NAMALWA (cell line): ENCODE data around the gene PRDX5.

Experiments used
- DNase-seq: peaks from one replicate; pipeline ENCODE4 v3.0.0-alpha.2; 2015; ENCODE audit warnings: low spot score

PRDX5 gene

GRCh38 chr11:64324692-64325469, 7.0 kb downstream of the PRDX5 start:
- DNase-seq: no peak

DNA sequence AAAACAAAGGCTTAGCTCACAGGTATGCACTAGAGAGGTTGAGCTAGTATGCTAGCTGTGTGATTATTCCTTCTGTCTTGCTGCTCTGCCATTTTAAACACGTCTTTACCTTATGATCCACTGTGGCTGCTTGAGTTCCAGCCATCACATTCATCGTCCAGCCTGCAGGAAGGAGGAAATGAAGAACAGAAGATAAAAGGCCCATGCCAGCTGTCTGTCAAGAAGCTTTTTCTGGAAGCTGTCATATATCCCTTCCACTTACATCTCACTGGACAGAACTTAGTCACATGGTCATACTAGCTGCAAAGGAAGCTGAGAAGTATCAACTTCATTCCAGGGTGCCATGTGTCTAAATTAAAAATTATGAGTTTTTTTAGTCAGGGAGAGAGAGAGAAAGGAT, 9.5 kb downstream of the PRDX5 start:
- DNase-seq: no peak

GRCh38 chr11:64327993-64328392, 10.1 kb downstream of the PRDX5 start:
- no peak for DNase-seq

- no peak for DNase-seq
Observed at GRCh38 chr11:64330888-64331287, 13.0 kb downstream of the PRDX5 start.

DNA sequence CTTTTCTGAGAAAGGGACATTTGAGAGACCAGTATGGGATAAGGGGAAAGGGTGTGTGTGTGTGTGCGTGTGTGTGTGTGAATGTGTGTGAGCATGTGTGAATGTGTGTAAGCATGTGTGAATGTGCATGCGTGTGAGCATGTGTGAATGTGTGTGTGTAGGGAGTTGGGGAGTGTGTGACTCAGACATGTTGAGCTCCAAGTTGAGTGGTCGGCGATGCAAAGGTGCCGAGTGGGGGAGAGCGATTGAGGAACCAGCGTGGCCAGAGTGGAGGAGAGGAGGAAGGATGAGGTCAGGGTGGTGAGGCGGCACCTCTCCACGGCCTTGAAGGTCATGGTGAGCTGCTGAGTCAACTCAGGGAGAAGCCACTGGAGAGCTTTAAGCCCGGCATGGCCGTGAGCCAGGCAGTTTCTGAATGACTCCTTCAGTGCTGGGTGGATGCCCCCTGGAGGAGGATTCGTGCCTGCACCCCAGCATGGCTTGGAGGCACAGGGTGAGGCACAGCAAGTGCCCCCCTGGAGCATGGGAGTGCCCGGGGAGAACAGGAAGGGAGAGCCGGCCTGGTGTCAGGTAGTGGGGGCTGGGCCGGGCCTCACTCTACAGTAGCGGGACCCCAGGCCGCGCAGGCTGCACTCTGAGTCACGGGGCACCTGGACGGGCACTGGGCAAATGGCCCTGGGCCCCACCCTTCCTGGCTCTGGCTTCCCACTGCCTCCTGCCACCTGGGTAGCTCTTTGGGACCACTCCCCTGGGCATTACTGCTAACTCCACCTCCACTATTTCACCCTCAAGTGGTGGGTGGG, 13.8 kb downstream of the PRDX5 start:
- DNase-seq: peak; percentile 80

DNA sequence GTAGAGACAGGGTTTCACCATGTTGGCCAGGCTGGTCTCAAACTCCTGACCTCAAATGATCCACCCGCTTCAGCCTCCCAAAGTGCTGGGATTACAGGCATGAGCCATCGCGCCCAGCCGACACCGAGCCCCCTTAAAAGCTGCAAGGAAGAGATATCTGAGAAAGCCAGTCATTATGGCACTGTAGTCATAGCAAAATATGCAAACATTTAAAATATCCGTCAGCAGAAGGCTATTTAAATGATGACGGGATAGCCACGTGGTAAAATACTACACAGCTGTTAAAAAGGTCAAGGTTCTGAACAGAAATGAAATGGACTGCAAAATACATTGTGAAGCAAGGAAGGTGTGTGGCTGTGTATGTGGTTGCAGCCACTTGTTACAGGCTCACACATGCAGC, 15.6 kb downstream of the PRDX5 start:
- no peak for DNase-seq

DNA sequence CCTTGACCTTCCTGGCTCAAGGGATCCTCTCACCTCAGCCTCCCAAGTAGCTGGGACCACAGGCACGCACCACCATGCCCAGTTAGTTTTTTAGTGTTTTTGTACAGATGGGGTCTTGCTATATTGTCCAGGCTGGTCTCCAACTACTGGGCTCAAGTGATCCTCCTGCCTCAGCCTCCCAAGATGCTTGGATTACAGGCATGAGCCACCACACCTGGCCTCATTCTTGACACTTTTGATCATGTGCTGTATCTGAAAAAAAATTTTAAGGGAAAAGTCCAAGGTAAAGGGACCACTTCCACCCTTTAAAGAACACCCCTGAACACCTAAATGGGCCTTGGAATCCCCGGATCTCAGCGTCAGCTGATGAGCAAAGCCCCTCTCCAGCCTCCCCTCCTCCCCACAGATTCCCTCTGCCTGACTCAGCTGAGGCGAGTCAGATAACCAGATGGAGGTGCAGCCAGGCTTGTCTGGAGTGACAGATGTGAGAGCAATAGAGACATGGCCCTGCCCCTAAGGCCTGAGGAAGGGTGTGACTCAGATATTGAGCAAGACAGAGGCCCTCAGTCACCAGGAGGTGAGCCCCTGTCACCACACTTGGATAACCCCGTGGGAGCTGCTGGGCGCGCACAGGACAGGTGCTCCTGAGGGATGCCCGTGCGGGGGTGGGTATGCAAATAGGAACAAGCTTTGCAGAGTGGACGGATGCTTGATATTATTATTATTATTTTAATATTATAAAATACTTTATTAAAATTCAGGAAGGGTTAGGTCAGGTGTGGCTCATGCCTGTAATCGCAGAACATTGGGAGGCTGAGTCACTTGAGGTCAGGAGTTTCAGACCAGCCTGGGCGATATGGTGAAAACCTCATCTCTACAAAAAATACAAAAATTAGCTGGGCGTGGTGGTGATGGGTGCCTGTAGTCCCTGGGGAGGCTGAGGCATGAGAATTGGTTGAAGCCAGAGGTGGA, 17.1 kb downstream of the PRDX5 start:
- DNase-seq: peak; percentile 96

DNA sequence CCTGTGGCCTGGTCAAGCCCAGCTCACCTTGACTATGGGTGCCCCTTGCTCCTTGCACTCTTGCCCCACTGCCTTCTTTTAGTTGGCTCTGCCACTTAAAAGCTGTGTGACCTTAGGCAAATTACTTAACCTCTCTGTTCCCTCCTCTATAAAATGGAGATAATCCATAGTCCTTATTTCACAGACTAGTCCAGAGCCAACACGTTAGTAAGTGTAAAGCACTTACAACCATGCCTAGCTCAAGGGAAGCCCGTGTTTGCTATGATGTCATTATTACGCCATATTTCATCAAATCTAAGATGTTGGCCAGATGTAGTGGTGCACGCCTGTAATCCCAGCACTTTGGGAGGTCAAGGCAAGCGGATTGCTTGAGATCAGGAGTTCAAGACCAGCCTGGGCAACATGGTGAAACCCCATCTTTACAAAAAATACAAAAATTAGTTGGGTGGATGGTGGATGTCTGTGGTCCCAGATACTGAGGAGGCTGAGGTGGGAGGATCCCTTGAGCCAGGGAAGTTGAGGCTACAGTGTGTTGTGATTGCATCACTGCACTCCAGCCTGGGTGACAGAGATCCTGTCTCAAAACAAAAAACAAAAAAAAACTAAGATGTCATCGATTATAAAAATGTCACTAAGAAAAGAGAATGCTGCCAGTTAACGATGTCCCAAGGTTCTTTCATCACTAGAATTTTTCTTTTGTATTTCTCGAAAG, 19.8 kb downstream of the PRDX5 start:
- no peak for DNase-seq

DNA sequence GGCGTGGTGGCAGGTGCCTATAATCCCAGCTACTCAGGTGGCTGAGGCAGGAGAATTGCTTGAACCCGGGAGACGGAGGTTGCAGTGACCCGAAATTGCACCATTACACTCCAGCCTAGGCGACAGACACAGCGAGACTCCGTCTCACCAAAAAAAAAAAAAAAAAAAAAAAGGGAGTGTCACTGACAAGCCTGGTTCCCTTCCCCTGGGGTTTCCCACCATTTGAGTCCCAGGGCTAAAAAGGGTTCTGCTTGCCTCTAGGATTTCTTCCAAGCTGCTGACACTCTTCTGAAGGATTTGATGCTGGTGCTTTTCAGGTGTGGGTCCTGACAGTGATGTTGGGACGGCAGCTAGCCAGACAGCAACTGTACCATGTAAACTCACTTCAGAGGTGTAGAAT, 20.8 kb downstream of the PRDX5 start:
- no peak for DNase-seq

- DNase-seq: no peak
Observed at GRCh38 chr11:64339286-64339685, 21.4 kb downstream of the PRDX5 start.

DNA sequence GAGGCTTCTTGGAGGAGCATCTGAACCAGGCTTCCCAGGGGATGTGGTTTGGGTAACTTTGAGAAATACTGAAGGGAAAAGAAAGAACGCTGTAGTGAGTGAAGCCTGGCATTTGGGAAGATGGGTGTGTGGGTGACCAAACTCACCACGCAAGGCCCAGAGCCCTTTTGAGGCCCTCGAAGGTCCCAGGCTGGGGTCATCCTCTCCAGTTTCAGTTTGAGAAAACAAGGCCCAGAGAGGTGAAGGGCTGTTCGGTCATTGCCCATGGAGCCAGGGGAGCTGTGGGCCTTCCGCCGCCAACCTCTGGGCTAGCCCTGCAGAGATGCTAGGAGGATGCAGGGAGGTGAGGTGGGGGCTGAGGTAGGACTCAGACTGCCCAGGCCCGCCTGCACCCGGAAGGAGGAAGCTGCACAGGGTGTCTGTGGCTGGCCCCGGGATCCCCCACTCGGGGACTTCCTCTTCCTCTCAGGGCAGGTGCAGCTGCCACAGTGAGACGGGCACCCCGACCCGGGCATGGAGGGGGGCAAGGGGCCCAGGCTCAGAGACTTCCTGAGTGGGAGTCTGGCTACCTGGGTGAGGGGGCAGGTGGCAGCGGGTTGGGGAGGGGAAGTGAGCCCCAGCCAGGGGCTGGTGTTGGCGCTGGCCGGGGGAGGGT, 22.0 kb downstream of the PRDX5 start, which contains the start of gene CCDC88B:
TSS of gene CCDC88B (plus strand) at position 451 of the 655 bp plus-strand sequence. CDS start at position 514, 63 bp downstream.
- peak; percentile 90 for DNase-seq

GRCh38 chr11:64340671-64341335, 22.9 kb downstream of the PRDX5 start:
- peak; percentile 77 for DNase-seq

- DNase-seq: no peak
Observed at GRCh38 chr11:64341429-64341828, 23.5 kb downstream of the PRDX5 start.

DNA sequence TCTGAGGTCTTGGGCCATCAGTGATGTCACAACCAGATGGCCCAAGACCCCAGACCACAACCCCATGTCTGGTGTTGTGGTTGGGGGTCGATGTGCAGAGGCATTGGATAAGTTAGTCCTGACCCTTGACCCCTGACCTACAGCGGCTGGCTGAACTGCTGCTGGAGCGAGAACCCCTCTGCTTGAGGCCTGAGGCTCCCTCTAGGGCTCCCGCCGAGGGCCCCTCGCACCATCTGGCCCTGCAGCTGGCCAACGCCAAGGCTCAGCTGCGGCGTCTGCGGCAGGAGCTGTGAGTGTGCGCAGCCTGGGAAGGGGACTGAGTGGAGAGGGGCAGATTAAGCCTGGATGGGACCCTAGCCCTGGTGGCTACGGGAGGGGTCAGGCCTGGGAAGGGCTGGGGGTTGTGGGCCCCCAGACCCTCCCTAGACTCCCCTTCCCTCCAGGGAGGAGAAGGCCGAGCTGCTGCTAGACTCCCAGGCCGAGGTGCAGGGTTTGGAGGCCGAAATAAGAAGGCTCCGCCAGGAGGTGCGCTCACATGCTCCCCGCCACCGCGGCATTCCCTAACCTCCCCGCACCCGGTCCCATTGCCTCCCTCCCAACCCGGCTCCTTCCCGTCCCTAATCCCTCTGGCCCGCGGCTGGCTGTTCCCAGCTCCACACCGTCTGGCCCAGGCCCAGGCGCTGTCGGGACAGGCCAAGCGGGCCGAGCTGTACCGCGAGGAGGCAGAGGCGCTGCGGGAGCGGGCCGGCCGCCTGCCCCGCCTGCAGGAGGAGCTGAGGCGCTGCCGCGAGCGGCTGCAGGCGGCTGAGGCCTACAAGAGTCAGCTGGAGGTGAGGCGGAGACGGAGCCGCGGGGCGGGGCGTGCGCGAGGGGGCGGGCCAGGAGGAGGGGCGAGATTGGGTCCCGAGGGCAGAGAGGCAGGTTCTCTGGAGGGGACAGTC, 24.2 kb downstream of the PRDX5 start:
- peak; percentile 93 for DNase-seq

- DNase-seq: no peak
Observed at GRCh38 chr11:64342869-64343745, 25.2 kb downstream of the PRDX5 start.

- no peak for DNase-seq
Observed at GRCh38 chr11:64343767-64344559, 26.0 kb downstream of the PRDX5 start.

DNA sequence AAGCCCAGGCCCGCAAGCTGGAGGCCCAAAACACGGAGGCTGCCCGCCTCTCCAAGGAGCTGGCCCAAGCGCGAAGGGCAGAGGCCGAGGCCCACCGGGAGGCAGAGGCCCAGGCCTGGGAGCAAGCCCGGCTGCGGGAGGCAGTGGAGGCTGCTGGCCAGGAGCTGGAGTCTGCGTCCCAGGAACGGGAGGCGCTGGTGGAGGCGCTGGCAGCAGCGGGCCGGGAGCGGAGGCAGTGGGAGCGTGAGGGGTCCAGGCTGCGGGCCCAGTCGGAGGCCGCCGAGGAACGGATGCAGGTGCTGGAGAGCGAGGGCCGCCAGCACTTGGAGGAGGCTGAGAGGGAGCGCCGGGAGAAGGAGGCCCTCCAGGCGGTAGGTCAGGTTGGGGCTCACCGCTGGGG, 26.9 kb downstream of the PRDX5 start:
- no peak for DNase-seq
